K562 (cell line): Measurements from ENCODE around the gene ACAP2. TPM values are rescaled to one million over a fixed set of nuclear protein-coding genes. Genes with fewer than 3 reads are reported as not detected.
A peak's percentile ranks its signal among the peaks of the same experiment; 100 is the strongest.

Experiments used
- ATAC-seq: fragments of 200-7000 bp; cut with Tn5 transposase; 3 replicates; pipeline ENCODE4 v1.9.1; 2020; ENCODE audit warnings: moderate library complexity
- BruUV-seq: library from RNA; stranded (reverse); fragments of 400-500 nt; replicated peaks from 2 replicates; lab custom pipeline; 2021; lab: Mats Ljungman, UMichigan
- CTCF ChIA-PET: fragments of 300-600 bp; formaldehyde crosslinking; extraction: SDS; loops from one replicate; lab custom pipeline; 2021; ENCODE audit warnings: low intra/inter-chr PET ratio; lab: Yijun Ruan, JAX
- POLR2A ChIA-PET: fragments of 300-600, 350-650 bp; sonication (Branson Sonifier 250); formaldehyde crosslinking; extraction: SDS; loops from one replicate; lab custom pipeline; 2021; ENCODE audit warnings: antibody characterized with exemption, inconsistent platforms; lab: Yijun Ruan, JAX
- DNase-seq, 4 experiments: peaks; one replicate each; pipeline versions ENCODE4 v3.0.0 to v3.0.0-alpha.2; 2011 to 2018; ENCODE audit warnings: low spot score in 3 of 4, mixed read lengths in 3 of 4; ENCODE audit errors: extremely low read depth in 1 of 4
- FAIRE-seq: peaks from 2 replicates; lab custom pipeline; 2011; peaks lifted over from hg19 to GRCh38; lab: Jason Lieb, UNC
- H2AFZ ChIP-seq: 2 replicates; pipeline ENCODE4 v1.6.0; 2011; ENCODE audit warnings: low read depth, low read length, control low read depth, inconsistent platforms
- H3K27ac ChIP-seq: fragments of 200-600 bp; 3 replicates; pipeline ENCODE4 v1.8.0; 2011; ENCODE audit warnings: low read depth, mild to moderate bottlenecking, control low read depth, inconsistent platforms, low read length, moderate library complexity, mixed read lengths; ENCODE audit errors: extremely low read depth
- H3K27me3 ChIP-seq, 2 experiments: fragments of 300-600 bp in 1 of 2; 2 replicates in 1 of 2; 3 replicates in 1 of 2; pipeline versions ENCODE4 v1.6.0 to v1.8.0; 2011; ENCODE audit warnings: inconsistent platforms in 2 of 2, low read length in 2 of 2, mild to moderate bottlenecking in 1 of 2, mixed read lengths in 1 of 2, moderate library complexity in 1 of 2; ENCODE audit not compliant: control insufficient read depth in 2 of 2, insufficient read depth in 2 of 2
- H3K36me3 ChIP-seq: fragments of 300-600 bp; 3 replicates; pipeline ENCODE4 v1.8.0; 2011; ENCODE audit warnings: mild to moderate bottlenecking, low read length, inconsistent platforms; ENCODE audit not compliant: control insufficient read depth, insufficient read depth
- H3K4me1 ChIP-seq, 2 experiments: fragments of 200-600 bp in 1 of 2; replicated peaks in 1 of 2; 2 replicates in 1 of 2; 3 replicates in 1 of 2; pipeline versions ENCODE4 v1.5.1 to v1.8.0; 2011; ENCODE audit warnings: inconsistent platforms in 2 of 2, low read length in 2 of 2, mild to moderate bottlenecking in 1 of 2, mixed read lengths in 1 of 2, moderate library complexity in 1 of 2; ENCODE audit not compliant: control insufficient read depth in 2 of 2, insufficient read depth in 2 of 2
- H3K4me2 ChIP-seq: 2 replicates; pipeline ENCODE4 v1.6.1; 2011; ENCODE audit warnings: low read length, control low read depth, inconsistent platforms, mixed read lengths; ENCODE audit not compliant: insufficient read depth
- H3K4me3 ChIP-seq: fragments of 200-600 bp; sonication (generic), shearing (Covaris generic); 2 replicates; pipeline ENCODE4 v1.5.1; 2016; ENCODE audit warnings: control low read depth, inconsistent platforms
- H3K79me2 ChIP-seq: fragments of 200-600 bp; 3 replicates; pipeline ENCODE4 v1.8.0; 2011; ENCODE audit warnings: low read length, inconsistent platforms; ENCODE audit not compliant: control insufficient read depth, insufficient read depth
- H3K9ac ChIP-seq, 2 experiments: 2 replicates each; pipeline versions ENCODE4 v1.6.0 to v1.6.1; 2011; ENCODE audit warnings: low read depth in 2 of 2, low read length in 2 of 2, control low read depth in 1 of 2, inconsistent platforms in 1 of 2, mild to moderate bottlenecking in 1 of 2, mixed read lengths in 1 of 2; ENCODE audit not compliant: insufficient read depth in 1 of 2
- H3K9me1 ChIP-seq: one replicate; pipeline ENCODE4 v1.6.0; 2011; ENCODE audit warnings: inconsistent platforms, mild to moderate bottlenecking, low read length, moderate library complexity; ENCODE audit not compliant: control insufficient read depth, insufficient read depth
- H3K9me3 ChIP-seq: replicated peaks from 2 replicates; pipeline ENCODE4 v1.5.1; 2011; ENCODE audit warnings: low read depth, low read length, inconsistent platforms; ENCODE audit not compliant: control insufficient read depth, insufficient read depth
- H4K20me1 ChIP-seq: replicated peaks from 2 replicates; pipeline ENCODE4 v1.6.1; 2011; ENCODE audit warnings: low read length, inconsistent platforms, mixed read lengths; ENCODE audit not compliant: control insufficient read depth, insufficient read depth
- ADNP ChIP-seq: fragments of 200-800 bp; sonication (Bioruptor generic); IDR thresholded peaks from 2 replicates; pipeline ENCODE4 v1.6.1; 2016; ENCODE audit warnings: missing genetic modification characterization, missing compliant biosample characterization
- ARID1B ChIP-seq: fragments of 450-650 bp; IDR thresholded peaks from 2 replicates; pipeline ENCODE4 v1.6.1; 2016; ENCODE audit warnings: antibody characterized with exemption, mild to moderate bottlenecking, inconsistent platforms
- ATF3 ChIP-seq, 2 experiments: fragments of 450-650 bp in 1 of 2; sonication (generic) in 1 of 2; formaldehyde crosslinking in 1 of 2; IDR thresholded peaks in 1 of 2; conservative IDR thresholded peaks in 1 of 2; 2 replicates each; pipeline versions ENCODE4 v1.6.1 to v1.8.1; 2016 to 2023; ENCODE audit warnings: mild to moderate bottlenecking in 2 of 2, moderate library complexity in 2 of 2, inconsistent platforms in 1 of 2, missing genetic modification reagents in 1 of 2
- CBFA2T3 ChIP-seq: fragments of 450-650 bp; IDR thresholded peaks from 2 replicates; pipeline ENCODE4 v1.6.1; 2017
- DPF2 ChIP-seq: fragments of 450-650 bp; IDR thresholded peaks from 2 replicates; pipeline ENCODE4 v1.6.1; 2016
- EP300 ChIP-seq: IDR thresholded peaks from 2 replicates; pipeline ENCODE4 v1.6.1; 2012; ENCODE audit warnings: low read length, improper control_type of control experiment
- FOSL1 ChIP-seq: fragments of 200-800 bp; sonication (Bioruptor generic); conservative IDR thresholded peaks from 2 replicates; pipeline ENCODE4 v1.6.1; 2016; ENCODE audit warnings: missing genetic modification characterization, missing compliant biosample characterization
- ID3 ChIP-seq, 2 experiments: fragments of 250-450 bp in 1 of 2; fragments of 450-650 bp in 1 of 2; sonication (Bioruptor Pico) in 1 of 2; IDR thresholded peaks; 2 replicates each; pipeline versions ENCODE4 v1.6.1 to v1.8.0; 2016 to 2021; ENCODE audit warnings: mild to moderate bottlenecking in 2 of 2, moderate library complexity in 2 of 2, missing compliant biosample characterization in 1 of 2, missing genetic modification characterization in 1 of 2
- JUN ChIP-seq, 2 experiments: sonication (generic) in 1 of 2; formaldehyde crosslinking in 1 of 2; IDR thresholded peaks; 2 replicates each; pipeline versions ENCODE4 v1.6.1 to v1.8.0; 2012 to 2022; ENCODE audit warnings: borderline replicate concordance in 2 of 2, mild to moderate bottlenecking in 2 of 2, improper control_type of control experiment in 1 of 2, low read depth in 1 of 2, low read length in 1 of 2, missing genetic modification reagents in 1 of 2
- JUND ChIP-seq, 2 experiments: IDR thresholded peaks; 2 replicates in 1 of 2; 3 replicates in 1 of 2; pipeline ENCODE4 v1.6.1; 2011; ENCODE audit warnings: borderline replicate concordance in 2 of 2, low read depth in 2 of 2, low read length in 2 of 2, improper control_type of control experiment in 1 of 2, missing biosample characterization in 1 of 2, missing genetic modification characterization in 1 of 2, missing genetic modification reagents in 1 of 2
- MEIS2 ChIP-seq: fragments of 450-650 bp; IDR thresholded peaks from 2 replicates; pipeline ENCODE4 v1.6.1; 2014; ENCODE audit warnings: mild to moderate bottlenecking; ENCODE audit not compliant: partially characterized antibody
- PML ChIP-seq: IDR thresholded peaks from 2 replicates; pipeline ENCODE4 v1.6.1; 2012; ENCODE audit warnings: low read length, inconsistent platforms
- SOX6 ChIP-seq: fragments of 450-650 bp; IDR thresholded peaks from 2 replicates; pipeline ENCODE4 v1.6.1; 2014; ENCODE audit warnings: mild to moderate bottlenecking
- SRSF3 ChIP-seq: fragments of 200-400 bp; formaldehyde crosslinking; IDR thresholded peaks from 2 replicates; pipeline ENCODE4 v1.6.1; 2016; ENCODE audit warnings: mild to moderate bottlenecking, low read length, moderate library complexity; ENCODE audit not compliant: insufficient read depth
- TCF3 ChIP-seq: sonication (generic); formaldehyde crosslinking; IDR thresholded peaks from 2 replicates; pipeline ENCODE4 v1.4.0; 2020; ENCODE audit warnings: mild to moderate bottlenecking, missing genetic modification reagents
- TCFL5 ChIP-seq: fragments of 250-450 bp; sonication (Bioruptor Pico); conservative IDR thresholded peaks from 2 replicates; pipeline ENCODE4 v1.6.1; 2021; ENCODE audit warnings: mild to moderate bottlenecking, moderate library complexity, matching md5 sums
- TEAD4 ChIP-seq, 2 experiments: sonication (generic) in 1 of 2; formaldehyde crosslinking in 1 of 2; IDR thresholded peaks; 2 replicates each; pipeline versions ENCODE4 v1.6.1 to v1.8.0; 2012 to 2022; ENCODE audit warnings: borderline replicate concordance in 1 of 2, inconsistent platforms in 1 of 2, low read length in 1 of 2, mild to moderate bottlenecking in 1 of 2, missing genetic modification reagents in 1 of 2
- ZNF449 ChIP-seq: fragments of 250-450 bp; sonication (Bioruptor Pico); IDR thresholded peaks from 2 replicates; pipeline ENCODE4 v1.8.0; 2022; ENCODE audit warnings: moderate library complexity, mild to moderate bottlenecking, inconsistent platforms
- WGBS: fragments of 100-300 bp; shearing (Covaris generic); methylation state at CpG from one replicate; pipeline ENCODE4 v1.1.6; 2016; ENCODE audit warnings: low coverage, mixed read lengths; ENCODE audit not compliant: insufficient coverage; ENCODE audit errors: missing lambda C conversion rate; 5-methylcytosine and 5-hydroxymethylcytosine counted together
- in situ Hi-C: fragments of 300-500 bp; cut with MboI; formaldehyde crosslinking; loops from 4 replicates; pipeline ENCODE4 v1.15.0; 2018; ENCODE audit warnings: inconsistent platforms, mixed read lengths
- intact Hi-C: fragments of 100-400 bp; cut with micrococcal nuclease; formaldehyde crosslinking; loops from 2 replicates; pipeline ENCODE4 v1.14.2; 2022
- polyA plus RNA-seq, 8 experiments: library from polyadenylated mRNA; depleted of rRNA in 4 of 8; stranded (reverse) in 5 of 8; unstranded in 3 of 8; fragments of >200 nt; fragmentation: Nextera tagmentation in 2 of 8; fragmentation: Illumina TruSeq in 1 of 8; extraction: Ambion mirVana in 2 of 8; extraction: Trizol in 1 of 8; gene quantifications; 2 replicates each; pipeline versions ENCODE4 v1.2.1 to v1.2.3, GENCODE V29; 2011 to 2014; ENCODE audit warnings: inconsistent platforms in 1 of 8, missing spikeins in 1 of 8
- total RNA-seq, 7 experiments: library from RNA; depleted of rRNA in 6 of 7; stranded (reverse); fragments of >200 nt in 6 of 7; fragmentation: Illumina TruSeq in 2 of 7; extraction: Trizol in 2 of 7; gene quantifications; 2 replicates each; pipeline versions ENCODE4 v1.2.1 to v1.2.3, GENCODE V29; 2011 to 2021; ENCODE audit warnings: low replicate concordance in 1 of 7

Gene ACAP2
- total and polyA plus RNA-seq, 9 of the 15 experiments (the other 6 are each of a cell fraction or from before 2014, with no cell fraction given), result 10.6 to 52.7 (median 34.4) TPM

- in situ Hi-C loops (no loop called here), intact Hi-C loops (no loop called here)
- Histone ChIP-seq H3K4me1 (peaks cover 12 to 21% of the 10 kb centered on the region in 2 experiments), H3K27me3 (no peaks in the 10 kb centered on the region), H3K36me3 (no peaks in the 10 kb centered on the region), H3K4me3 (no peak overlapping the region), H2AFZ (peak overlapping the region; percentile 85), H3K9me3 (no peaks in the 10 kb centered on the region), H3K9me1 (no peaks in the 10 kb centered on the region), H3K27ac (no peak overlapping the region), H3K4me2 (no peak overlapping the region), H3K79me2 (no peaks in the 10 kb centered on the region), H3K9ac (no peak overlapping the region), H4K20me1 (no peaks in the 10 kb centered on the region)
- FAIRE-seq (peak; percentile 52), DNase-seq (no peak), ATAC-seq (0 out of 3 replicates have a peak, but pooled peaks have one; percentile 11)
- 0% methylated on average over 3 of the region's 3 CpGs for WGBS
- POLR2A ChIA-PET, result interaction anchor here (1.6 to 1.7 kb wide), 2 partner anchors 10 to 11 kb away, joined by 5 to 7 read pairs; partner anchors contain the start of gene ACAP2
- BruUV-seq, result no TSS peak
- CTCF ChIA-PET, result no interaction called here
- TF ChIP-seq FOSL1 (tag) (peak; percentile 97), ID3 (CRISPR knock-in tag; IDR thresholded peaks at IDR 0.05) (no peak), ID3 (tag; IDR thresholded peaks at IDR 0.05) (no peak), MEIS2 (peak; percentile 14), TCFL5 (CRISPR knock-in tag) (no peak), DPF2 (peak; percentile 52; the same call in 1 of the 2 replicates), PML (0 out of 2 replicates have a peak, but pooled peaks have one; percentile 33), SRSF3 (no peak), JUN (IDR thresholded peaks at IDR 0.05; ENCODE audit: borderline replicate concordance, low read depth, low read length) (peak; percentile 45; the same call in 1 of the 2 replicates), JUN (CRISPR knock-in tag; IDR thresholded peaks at IDR 0.05; ENCODE audit: borderline replicate concordance) (no peak), JUND (IDR thresholded peaks at IDR 0.05; ENCODE audit: borderline replicate concordance, low read depth, low read length) (peak; percentile 88), JUND (tag; IDR thresholded peaks at IDR 0.05; ENCODE audit: borderline replicate concordance, low read depth, low read length) (peak; percentile 70; the same call in 2 of the 3 replicates), ADNP (tag) (0 out of 2 replicates have a peak, but pooled peaks have one; percentile 36), CBFA2T3 (peak; percentile 42; the same call in 1 of the 2 replicates), EP300 (peak; percentile 78), SOX6 (peak; percentile 47; the same call in 1 of the 2 replicates), ARID1B (peak; percentile 76), ATF3 (IDR thresholded peaks at IDR 0.05) (peak; percentile 44; the same call in 1 of the 2 replicates), ATF3 (CRISPR knock-in tag; conservative IDR thresholded peaks at IDR 0.05) (no peak), TCF3 (CRISPR knock-in tag) (0 out of 2 replicates have a peak, but pooled peaks have one; percentile 31), ZNF449 (no peak), TEAD4 (IDR thresholded peaks at IDR 0.05; ENCODE audit: low read length) (peak; percentile 67; the same call in 1 of the 2 replicates), TEAD4 (CRISPR knock-in tag; IDR thresholded peaks at IDR 0.05; ENCODE audit: borderline replicate concordance) (no peak)
These were observed 10.4 kb upstream of the ACAP2 start for GRCh38 chr3:195453236-195453635.
